Central memory CD8-positive, alpha-beta T cell (primary cell): ENCODE results near the gene SPNS2.
"Not testable (repeated sequence)": the region's sequence is repeated elsewhere in the genome, so short reads cannot be mapped to it uniquely, and the experiment has no call there.

Experiments used
- ATAC-seq: fragments of 150-1000 bp; cut with Tn5 transposase; replicated peaks from 2 replicates; pipeline ENCODE4 v1.10.0; 2022; ENCODE audit warnings: mild to moderate bottlenecking, moderate FRiP score, moderate number of reproducible peaks; ENCODE audit not compliant: poor library complexity, severe bottlenecking; ENCODE audit errors: extremely low read depth
- DNase-seq, 2 donors: peaks; one replicate each; pipeline ENCODE4 v3.0.0; 2021; ENCODE audit warnings: low spot score in 2 of 2
- H3K27ac Mint-ChIP-seq: one replicate; pipeline ENCODE4 v1.8.0; 2022; ENCODE audit warnings: low read depth, mild to moderate bottlenecking, moderate library complexity, mixed read lengths
- H3K27me3 Mint-ChIP-seq: one replicate; pipeline ENCODE4 v1.8.0; 2022; ENCODE audit warnings: mixed read lengths
- H3K36me3 Mint-ChIP-seq: one replicate; pipeline ENCODE4 v1.8.0; 2022; ENCODE audit warnings: mild to moderate bottlenecking, moderate library complexity, mixed read lengths; ENCODE audit not compliant: insufficient read depth
- H3K4me1 Mint-ChIP-seq: one replicate; pipeline ENCODE4 v1.8.0; 2022; ENCODE audit warnings: mixed read lengths
- H3K4me3 Mint-ChIP-seq: one replicate; pipeline ENCODE4 v1.8.0; 2022; ENCODE audit warnings: mild to moderate bottlenecking, moderate library complexity, mixed read lengths
- H3K9me3 Mint-ChIP-seq: one replicate; pipeline ENCODE4 v1.8.0; 2022; ENCODE audit warnings: mixed read lengths

Gene SPNS2

DNA sequence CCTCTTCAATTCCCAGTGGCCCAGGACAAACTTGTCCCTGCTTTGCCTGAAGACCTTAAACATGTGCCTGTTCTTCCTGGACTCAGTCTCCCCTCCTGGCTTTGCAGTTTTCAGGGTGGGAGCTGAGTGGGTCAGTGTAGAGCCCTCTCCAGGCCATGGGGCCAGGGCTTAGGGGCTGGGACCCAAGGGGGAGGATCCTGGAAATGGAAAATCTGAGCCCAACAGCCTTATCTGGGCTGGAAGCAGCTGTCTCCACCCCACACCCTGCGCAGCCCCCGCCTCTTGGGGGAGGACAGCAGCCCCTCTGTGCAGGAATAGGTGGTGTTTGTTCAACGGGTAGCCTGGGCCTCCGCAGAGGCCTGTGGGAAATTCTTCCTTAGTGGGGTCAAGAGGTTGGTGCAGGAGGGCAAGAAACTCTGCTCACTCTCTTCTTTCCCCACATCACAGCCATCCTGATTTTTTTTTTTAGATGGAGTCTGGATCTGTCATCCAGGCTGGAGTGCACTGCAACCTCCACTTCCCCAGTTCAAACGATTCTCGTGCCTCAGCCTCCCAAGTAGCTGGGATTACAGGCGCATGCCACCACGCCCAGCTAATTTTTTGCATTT, 78.8 kb downstream of the SPNS2 start:
- Mint-ChIP-seq H3K9me3 (no peaks in the 10 kb centered on the region), H3K4me3 (no peak overlapping the region), H3K36me3 (no peaks in the 10 kb centered on the region), H3K27me3 (peaks cover 19% of the 10 kb centered on the region), H3K4me1 (peaks cover 6% of the 10 kb centered on the region), H3K27ac (no peak overlapping the region)
- ATAC-seq = no peak
- no peak for DNase-seq

DNA sequence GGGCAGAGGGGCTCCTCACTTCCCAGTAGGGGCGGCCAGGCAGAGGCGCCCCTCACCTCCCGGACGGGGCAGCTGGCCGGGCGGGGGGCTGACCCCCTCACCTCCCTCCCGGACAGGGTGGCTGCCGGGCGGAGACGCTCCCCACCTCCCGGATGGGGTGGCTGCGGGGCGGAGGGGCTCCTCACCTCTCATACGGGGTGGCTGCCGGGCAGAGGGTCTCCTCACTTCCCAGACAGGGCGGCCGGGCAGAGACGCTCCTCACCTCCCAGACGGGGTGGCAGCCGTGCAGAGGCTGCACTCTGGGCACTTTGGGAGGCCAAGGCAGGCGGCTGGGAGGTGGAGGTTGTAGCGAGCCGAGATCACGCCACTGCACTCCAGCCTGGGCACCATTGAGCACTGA, 79.7 kb downstream of the SPNS2 start:
- H3K9me3 Mint-ChIP-seq, DNase-seq, H3K4me1 Mint-ChIP-seq, H3K4me3 Mint-ChIP-seq, H3K36me3 Mint-ChIP-seq, H3K27ac Mint-ChIP-seq, ATAC-seq: not testable (repeated sequence)
- peaks cover 28% of the 10 kb centered on the region for H3K27me3 Mint-ChIP-seq

DNA sequence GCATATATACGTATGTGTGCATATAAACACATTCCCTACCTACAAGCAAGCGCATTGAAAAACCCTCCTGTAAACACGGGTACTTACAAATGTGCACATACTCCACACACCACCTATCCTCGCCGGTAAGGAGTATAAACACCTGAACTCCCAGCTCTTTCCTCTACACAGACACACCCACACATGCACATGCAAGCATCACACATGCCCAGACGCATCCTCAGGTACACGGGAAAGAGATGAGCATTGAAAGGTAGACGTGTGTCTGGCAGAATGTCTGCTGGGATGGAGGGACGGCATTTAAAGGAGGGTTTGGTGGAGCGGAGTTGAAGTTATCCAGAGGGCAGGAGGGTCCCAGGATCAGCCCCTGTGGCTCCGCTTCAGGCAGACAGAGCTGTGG, 81.0 kb downstream of the SPNS2 start:
- Mint-ChIP-seq H3K9me3 (no peaks in the 10 kb centered on the region), H3K27ac (no peak overlapping the region), H3K4me1 (peaks cover 6% of the 10 kb centered on the region), H3K27me3 (peaks cover 35% of the 10 kb centered on the region), H3K36me3 (no peaks in the 10 kb centered on the region), H3K4me3 (no peak overlapping the region)
- DNase-seq (no peak), ATAC-seq (no peak)

DNA sequence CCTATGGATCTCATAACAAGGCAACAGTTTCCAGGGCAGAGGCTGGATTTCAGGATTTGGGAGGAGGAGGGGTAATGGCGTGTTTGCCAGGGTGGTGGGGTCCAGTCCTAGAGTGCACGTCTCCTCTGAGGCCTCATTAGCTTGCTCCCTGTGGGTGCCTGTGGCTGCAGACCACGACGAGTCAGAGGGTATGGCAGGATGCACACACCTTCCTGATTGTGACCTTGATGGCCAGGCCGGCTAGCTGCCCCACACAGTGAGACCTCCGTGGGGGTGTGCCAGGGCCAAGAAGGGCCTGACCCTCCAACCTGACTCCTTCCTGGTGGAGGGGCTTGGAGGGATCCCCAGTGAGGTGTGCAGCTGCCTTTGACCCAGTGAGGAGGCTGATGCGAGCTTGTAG, 81.6 kb downstream of the SPNS2 start:
- Mint-ChIP-seq H3K4me1 (peaks cover 10% of the 10 kb centered on the region), H3K27me3 (peaks cover 40% of the 10 kb centered on the region), H3K27ac (no peak overlapping the region), H3K4me3 (no peak overlapping the region), H3K36me3 (no peaks in the 10 kb centered on the region), H3K9me3 (no peaks in the 10 kb centered on the region)
- ATAC-seq (no peak), DNase-seq (no peak)

DNA sequence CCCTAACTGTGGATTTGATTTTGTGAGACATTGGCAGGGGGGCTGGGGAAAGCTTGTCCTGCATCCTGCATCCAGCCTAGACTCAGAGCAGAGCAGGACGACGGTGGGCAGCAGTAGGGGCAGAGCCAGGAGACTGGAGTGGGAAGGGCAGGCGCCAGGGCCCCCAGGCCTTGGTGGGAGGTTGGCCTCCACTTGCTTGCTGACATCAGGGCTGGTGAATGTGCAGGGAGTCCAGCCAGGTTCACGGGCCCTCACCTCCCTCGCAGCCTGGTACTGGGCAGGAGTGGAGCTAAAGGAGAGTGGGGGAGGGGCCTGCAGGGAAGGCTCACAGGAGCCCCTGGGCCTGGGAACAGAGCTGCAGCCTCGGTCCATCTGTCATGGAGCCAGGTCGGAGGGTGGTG, 83.4 kb downstream of the SPNS2 start:
- peaks cover 11% of the 10 kb centered on the region for H3K4me1 Mint-ChIP-seq
- ATAC-seq = no peak
- no peak overlapping the region for H3K4me3 Mint-ChIP-seq
- no peak for DNase-seq
- H3K27me3 Mint-ChIP-seq = peaks cover 58% of the 10 kb centered on the region
- H3K36me3 Mint-ChIP-seq = no peaks in the 10 kb centered on the region
- no peak overlapping the region for H3K27ac Mint-ChIP-seq
- no peaks in the 10 kb centered on the region for H3K9me3 Mint-ChIP-seq

DNA sequence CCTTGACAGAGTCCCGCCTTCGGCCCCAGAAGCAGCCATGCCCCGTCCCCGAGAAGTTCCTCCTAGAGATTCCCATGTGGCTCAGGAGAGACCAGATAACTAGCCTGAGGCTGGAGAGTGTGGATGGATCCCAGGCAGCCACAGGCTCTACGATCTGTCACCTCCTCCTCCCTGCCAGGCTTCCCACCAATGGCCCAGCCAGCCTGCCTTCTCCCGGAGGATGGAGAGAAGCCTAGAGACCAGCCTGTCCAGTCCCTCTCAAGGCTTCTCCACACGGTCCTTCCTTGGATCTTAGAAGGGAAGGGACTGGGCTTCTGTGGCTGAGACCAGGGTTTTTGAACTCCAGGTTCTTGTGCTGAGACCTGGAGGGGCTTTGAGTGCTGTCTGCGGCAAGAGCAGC, 84.0 kb downstream of the SPNS2 start:
- H3K27me3 Mint-ChIP-seq = peaks cover 60% of the 10 kb centered on the region
- H3K9me3 Mint-ChIP-seq = no peaks in the 10 kb centered on the region
- no peak overlapping the region for H3K4me3 Mint-ChIP-seq
- ATAC-seq (no peak), DNase-seq (no peak)
- no peaks in the 10 kb centered on the region for H3K36me3 Mint-ChIP-seq
- no peak overlapping the region for H3K27ac Mint-ChIP-seq
- peaks cover 11% of the 10 kb centered on the region for H3K4me1 Mint-ChIP-seq

DNA sequence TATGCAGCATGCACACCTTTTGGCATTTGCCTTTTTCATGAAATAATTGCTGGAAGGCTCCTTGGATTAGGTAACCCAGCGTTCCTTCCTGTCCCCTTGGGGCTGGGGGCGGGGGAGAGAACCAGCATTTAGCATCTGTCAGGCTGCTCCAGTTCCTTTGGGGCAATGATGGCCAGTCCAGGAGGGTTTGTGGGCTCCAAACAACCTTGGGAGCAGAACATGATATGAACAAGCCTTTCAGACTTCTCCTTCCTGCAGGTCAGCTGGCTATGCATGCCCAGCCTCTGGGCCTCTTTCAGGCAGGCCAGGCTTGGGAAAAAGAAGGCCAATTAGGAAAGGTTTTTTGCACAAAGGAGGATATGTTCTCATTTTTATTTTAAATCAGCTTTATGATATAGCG, 84.5 kb downstream of the SPNS2 start:
- Mint-ChIP-seq H3K27me3 (peaks cover 60% of the 10 kb centered on the region), H3K4me1 (peaks cover 11% of the 10 kb centered on the region), H3K4me3 (peak overlapping the region; percentile 71), H3K9me3 (no peaks in the 10 kb centered on the region), H3K36me3 (peaks cover under 1% of the 10 kb centered on the region), H3K27ac (no peak overlapping the region)
- no peak for DNase-seq
- no peak for ATAC-seq

DNA sequence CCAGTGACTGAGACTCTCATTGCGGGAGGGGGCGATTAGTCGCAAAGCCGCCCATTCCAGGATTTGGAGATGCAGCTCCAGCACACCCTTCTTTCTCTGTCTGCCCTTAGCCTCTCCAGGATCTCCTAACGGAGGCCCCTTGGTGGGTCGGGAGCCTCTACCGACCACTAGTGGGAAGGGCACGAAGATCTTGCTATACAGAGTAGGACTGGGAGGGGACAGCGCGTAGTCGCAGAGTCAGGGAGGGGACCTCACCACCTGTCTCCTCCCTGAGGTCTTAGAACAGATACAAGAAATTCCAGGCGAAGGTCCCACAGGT, 85.1 kb downstream of the SPNS2 start:
- no peaks in the 10 kb centered on the region for H3K9me3 Mint-ChIP-seq
- H3K4me3 Mint-ChIP-seq = peak overlapping the region; percentile 71
- H3K36me3 Mint-ChIP-seq = peaks cover 2% of the 10 kb centered on the region
- ATAC-seq (no peak), DNase-seq (no peak)
- H3K4me1 Mint-ChIP-seq = peaks cover 11% of the 10 kb centered on the region
- H3K27me3 Mint-ChIP-seq = peaks cover 65% of the 10 kb centered on the region
- no peak overlapping the region for H3K27ac Mint-ChIP-seq

DNA sequence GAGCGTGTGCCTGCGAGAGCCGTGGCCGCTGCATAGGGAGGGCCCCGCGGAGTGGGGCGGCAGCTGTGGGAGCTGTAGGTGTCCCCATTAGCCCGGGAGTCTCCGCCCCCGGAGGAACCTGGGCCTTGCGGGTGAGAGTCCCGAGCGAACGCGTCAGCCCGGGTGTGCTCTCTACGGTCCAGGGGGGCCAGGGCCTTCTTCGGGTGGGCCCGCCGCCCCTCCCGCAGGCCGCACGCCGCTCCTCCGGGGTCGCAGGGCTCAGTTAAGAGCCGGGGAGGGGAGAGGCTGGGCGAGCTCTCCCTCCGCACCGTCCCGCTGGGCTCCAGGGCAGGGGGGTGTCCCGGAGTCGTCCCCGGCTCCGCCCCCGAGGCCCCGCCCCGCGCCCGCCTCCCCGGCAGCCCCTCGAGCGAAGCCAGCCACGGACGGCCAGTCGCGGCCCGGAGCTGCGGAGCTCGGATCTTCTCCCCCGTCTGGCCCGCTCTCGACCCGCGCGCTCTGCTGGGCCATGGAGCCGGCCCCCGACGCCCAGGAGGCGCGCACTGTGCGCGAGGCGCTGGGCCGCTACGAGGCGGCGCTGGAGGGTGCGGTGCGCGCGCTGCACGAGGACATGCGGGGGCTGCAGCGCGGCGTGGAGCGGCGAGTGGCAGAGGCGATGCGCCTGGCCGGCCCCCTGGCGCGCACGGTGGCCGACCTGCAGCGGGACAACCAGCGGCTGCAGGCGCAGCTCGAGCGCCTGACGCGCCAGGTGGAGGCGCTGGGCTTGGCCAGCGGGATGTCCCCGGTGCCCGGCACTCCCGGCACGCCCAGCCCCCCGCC, 85.6 kb downstream of the SPNS2 start, which contains the start of gene SMTNL2:
Gene SMTNL2, plus strand, starts transcription at position 429 of the 816 bp plus-strand sequence. Its CDS starts 77 bp downstream, at position 506.
- Mint-ChIP-seq H3K36me3 (peaks cover 2% of the 10 kb centered on the region), H3K9me3 (no peaks in the 10 kb centered on the region), H3K4me1 (peaks cover 11% of the 10 kb centered on the region), H3K27me3 (peaks cover 71% of the 10 kb centered on the region), H3K4me3 (peak within 1 kb of the TSS; percentile 71), H3K27ac (no peak within 1 kb of the TSS)
- DNase-seq (no peak), ATAC-seq (no peak)

DNA sequence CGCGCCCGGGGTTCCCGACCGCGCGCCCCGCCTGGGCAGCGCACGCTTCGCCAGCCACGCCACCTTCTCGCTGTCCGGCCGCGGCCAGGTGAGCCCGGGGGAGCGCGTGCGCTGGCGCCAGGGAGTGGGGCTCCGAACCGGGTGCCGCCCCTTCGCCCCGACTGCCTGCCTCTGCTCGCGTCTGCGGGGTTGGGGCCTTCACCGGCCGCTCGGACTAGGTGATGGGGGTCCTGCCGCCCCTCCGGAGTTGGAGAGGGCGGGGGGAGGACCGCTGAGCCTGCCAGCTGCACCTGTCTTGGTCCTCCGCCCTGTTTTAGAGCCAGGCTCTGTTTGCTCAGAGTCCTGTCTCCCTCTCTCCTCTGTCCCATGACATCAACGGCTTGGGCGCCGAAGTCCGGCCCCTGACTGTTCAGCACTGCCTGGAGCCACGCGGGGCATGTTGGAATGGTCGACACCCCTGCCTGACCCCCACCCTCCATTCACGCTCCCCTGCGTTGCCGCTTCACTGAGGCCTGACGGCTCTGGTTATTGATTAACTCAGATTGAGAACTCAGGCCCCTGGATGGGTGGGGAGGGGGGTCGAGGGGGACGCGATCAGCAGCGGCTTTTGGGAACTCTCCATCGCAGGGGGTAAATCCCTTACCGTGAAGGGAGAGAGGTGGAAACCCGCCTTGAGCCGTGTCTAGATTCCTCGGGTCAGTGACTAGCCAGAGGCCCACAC, 86.4 kb downstream of the SPNS2 start:
- peaks cover 76% of the 10 kb centered on the region for H3K27me3 Mint-ChIP-seq
- no peak for ATAC-seq
- no peak for DNase-seq
- H3K27ac Mint-ChIP-seq = no peak overlapping the region
- H3K4me1 Mint-ChIP-seq = peaks cover 11% of the 10 kb centered on the region
- peak overlapping the region; percentile 63 for H3K4me3 Mint-ChIP-seq
- peaks cover 2% of the 10 kb centered on the region for H3K36me3 Mint-ChIP-seq
- H3K9me3 Mint-ChIP-seq = no peaks in the 10 kb centered on the region

DNA sequence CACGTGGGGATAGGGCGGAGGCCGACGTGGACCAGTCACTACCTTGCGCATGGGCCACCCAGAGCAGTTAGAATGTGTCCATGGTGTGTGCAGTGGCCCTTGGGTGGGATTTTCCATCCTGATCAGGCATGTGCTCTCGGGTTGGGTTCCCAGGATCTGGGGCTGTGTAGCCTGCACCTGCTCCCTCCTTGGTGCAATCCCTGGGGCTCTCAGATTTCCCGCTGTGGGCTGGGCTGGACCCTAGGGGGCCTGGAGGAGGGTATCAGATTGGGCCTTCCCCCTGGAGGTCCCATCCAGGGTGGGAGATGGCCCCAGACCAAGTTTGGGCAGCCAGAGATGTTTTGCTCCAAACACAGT, 86.9 kb downstream of the SPNS2 start:
- H3K36me3 Mint-ChIP-seq = peaks cover 2% of the 10 kb centered on the region
- H3K4me1 Mint-ChIP-seq = peaks cover 11% of the 10 kb centered on the region
- peak overlapping the region; percentile 63 for H3K4me3 Mint-ChIP-seq
- DNase-seq = no peak
- no peaks in the 10 kb centered on the region for H3K9me3 Mint-ChIP-seq
- H3K27ac Mint-ChIP-seq = no peak overlapping the region
- no peak for ATAC-seq
- H3K27me3 Mint-ChIP-seq = peaks cover 81% of the 10 kb centered on the region

DNA sequence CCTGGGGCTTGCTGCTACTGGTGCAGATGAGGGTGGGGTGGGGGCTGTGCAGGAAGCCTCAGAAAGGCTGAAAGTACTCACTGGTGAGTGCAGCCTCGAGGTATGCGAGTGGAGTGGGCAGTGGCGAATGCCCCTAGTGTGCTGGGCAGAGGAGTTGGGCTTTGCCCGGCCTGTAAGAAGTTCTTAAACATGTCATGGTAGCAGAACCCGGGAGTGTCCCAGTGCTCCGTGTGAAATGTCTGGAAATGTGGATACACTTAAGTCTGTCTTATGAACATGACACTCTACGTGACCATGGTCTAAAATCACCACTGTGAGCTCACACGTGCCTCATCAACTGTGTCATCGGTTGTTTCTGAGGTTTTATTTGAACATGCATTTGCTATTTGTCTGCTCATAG, 87.4 kb downstream of the SPNS2 start:
- Mint-ChIP-seq H3K36me3 (peaks cover 2% of the 10 kb centered on the region), H3K27me3 (peaks cover 81% of the 10 kb centered on the region), H3K4me3 (no peak overlapping the region), H3K4me1 (peaks cover 11% of the 10 kb centered on the region), H3K27ac (no peak overlapping the region), H3K9me3 (no peaks in the 10 kb centered on the region)
- ATAC-seq = no peak
- DNase-seq = no peak

DNA sequence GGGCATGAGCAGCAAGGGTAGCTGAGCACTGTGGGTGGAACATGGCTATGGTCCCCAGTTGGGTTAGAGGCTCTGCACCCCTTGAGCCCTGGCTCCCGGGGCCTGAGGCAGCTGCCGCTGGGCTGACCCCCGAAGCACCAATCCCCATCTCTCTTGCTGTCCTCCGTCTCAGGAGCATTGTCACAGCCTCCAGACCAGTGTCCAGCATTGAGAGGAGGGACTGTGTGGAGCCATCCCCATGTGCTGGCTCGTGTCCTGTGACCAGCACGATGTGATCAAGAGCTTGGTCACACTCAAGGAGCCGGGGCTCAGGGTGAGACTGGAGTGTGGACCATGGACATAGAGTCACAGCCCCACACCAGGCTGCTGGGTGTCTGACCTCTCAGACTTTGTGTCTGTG, 88.5 kb downstream of the SPNS2 start:
- Mint-ChIP-seq H3K27me3 (peaks cover 76% of the 10 kb centered on the region), H3K36me3 (peaks cover 2% of the 10 kb centered on the region), H3K4me1 (peaks cover 11% of the 10 kb centered on the region), H3K9me3 (no peaks in the 10 kb centered on the region), H3K27ac (no peak overlapping the region), H3K4me3 (no peak overlapping the region)
- no peak for ATAC-seq
- no peak for DNase-seq
